Spleen (tissue), 11 donors: Measurements from ENCODE around the gene IGF1R. TPM values are rescaled to one million over a fixed set of nuclear protein-coding genes. Genes with fewer than 3 reads are reported as not detected.

ENCODE experiments used
- DNase-seq: peaks from one replicate; pipeline ENCODE4 v3.0.0-alpha.2; 2020
- H3K27ac ChIP-seq, 8 donors: fragments of 200-600 bp; sonication (generic) in 7 of 8; 1 replicate in 4 of 8; 2 replicates in 4 of 8; pipeline versions ENCODE4 v1.5.0 to v1.8.0; 2016 to 2021; ENCODE audit warnings: inconsistent platforms in 4 of 8, mild to moderate bottlenecking in 4 of 8, moderate library complexity in 1 of 8
- H3K27me3 ChIP-seq, 7 donors: fragments of 200-600 bp; sonication (generic) in 6 of 7; replicated peaks in 1 of 7; 1 replicate in 4 of 7; 2 replicates in 3 of 7; pipeline versions ENCODE4 v1.5.0 to v1.8.0; 2016 to 2021; ENCODE audit warnings: inconsistent platforms in 3 of 7, mild to moderate bottlenecking in 1 of 7
- H3K36me3 ChIP-seq, 6 donors: fragments of 200-600 bp; sonication (generic) in 5 of 6; 1 replicate in 4 of 6; 2 replicates in 2 of 6; pipeline versions ENCODE4 v1.5.0 to v1.8.0; 2016 to 2021; ENCODE audit warnings: inconsistent platforms in 2 of 6
- H3K4me1 ChIP-seq, 6 donors: fragments of 200-600 bp; sonication (generic) in 5 of 6; 1 replicate in 3 of 6; 2 replicates in 3 of 6; pipeline versions ENCODE4 v1.5.0 to v1.8.0; 2016 to 2021; ENCODE audit warnings: inconsistent platforms in 3 of 6
- H3K4me3 ChIP-seq, 8 donors: fragments of 200-600 bp; sonication (generic) in 7 of 8; 1 replicate in 4 of 8; 2 replicates in 4 of 8; pipeline versions ENCODE4 v1.5.0 to v1.8.0; 2016 to 2021; ENCODE audit warnings: inconsistent platforms in 4 of 8, mild to moderate bottlenecking in 4 of 8, moderate library complexity in 2 of 8
- H3K9me3 ChIP-seq, 8 donors: fragments of 200-600 bp; sonication (generic) in 7 of 8; 1 replicate in 4 of 8; 2 replicates in 4 of 8; pipeline versions ENCODE4 v1.5.0 to v1.8.0; 2016 to 2021; ENCODE audit warnings: inconsistent platforms in 4 of 8
- CTCF ChIP-seq, 11 experiments: fragments of 200-600 bp in 7 of 11; fragments of 450-650 bp in 4 of 11; sonication (generic) in 4 of 11; IDR thresholded peaks in 8 of 11; conservative IDR thresholded peaks in 3 of 11; 1 replicate in 7 of 11; 2 replicates in 4 of 11; pipeline versions ENCODE4 v1.4.0 to v1.8.0; 2016 to 2021; ENCODE audit warnings: antibody characterized with exemption in 11 of 11, inconsistent platforms in 4 of 11, mild to moderate bottlenecking in 1 of 11
- POLR2A ChIP-seq, 3 donors: fragments of 450-650 bp; IDR thresholded peaks; one replicate each; pipeline ENCODE4 v1.5.1; 2017; ENCODE audit warnings: antibody characterized with exemption in 3 of 3, mild to moderate bottlenecking in 1 of 3
- POLR2AphosphoS5 ChIP-seq, 3 donors: sonication (generic); formaldehyde crosslinking; IDR thresholded peaks; one replicate each; pipeline ENCODE4 v1.5.1; 2017; ENCODE audit warnings: antibody characterized with exemption in 3 of 3
- WGBS, 5 donors: extraction: QIAGEN DNeasy Blood & Tissue Kit in 3 of 5; methylation state at CpG; one replicate each; pipeline versions ENCODE4 v1.1.5 to v1.1.7; 2013 to 2018; 5-methylcytosine and 5-hydroxymethylcytosine counted together
- intact Hi-C: fragments of 100-400 bp; cut with DNase I; formaldehyde crosslinking; loops from one replicate; pipeline ENCODE4 v1.15.0; 2023; ENCODE audit warnings: low total_unique reads
- polyA plus RNA-seq, 3 donors: library from polyadenylated mRNA; stranded (reverse); fragments of 200-250 nt; gene quantifications; one replicate each; pipeline ENCODE4 v1.2.1, GENCODE V29; 2013
- total RNA-seq, 7 donors: library from RNA; depleted of rRNA in 3 of 7; stranded (reverse); fragments of >200 nt in 3 of 7; fragmentation: NEBNext Ultra II Directional in 4 of 7; extraction: Animal tissue kit (Norgen Biotek cat#: 25700) in 4 of 7; gene quantifications; one replicate each; pipeline versions ENCODE4 v1.1.0 to v1.2.1, GENCODE V29; 2016 to 2021
- donor health status: healthy with polysubstance abuse.
- donor health status: DM: no; HTN: no; CAD: no; lungs with moderate emphysema.
- donor health status: DM: no; HTN: no; CAD: no.
- donor health status: Bipolar disorder and iron deficiency.
- donor health status: healthy.
- donor health status: DM: no; HTN: no; CAD: no.
- donor health status: DM: yes; HTN: yes; CAD: no.

The IGF1R gene
- total and polyA plus RNA-seq, 10 donors = 1.1 to 104 (median 53.1) TPM

GRCh38 chr15:98660055-98660454 is 11.7 kb downstream of the IGF1R start:
- TF ChIP-seq POLR2A (IDR thresholded peaks at IDR 0.05) (no peak), CTCF (IDR thresholded peaks at IDR 0.05 in 8 of 11, conservative IDR thresholded peaks at IDR 0.05 in 3 of 11) (no peak), POLR2AphosphoS5 (IDR thresholded peaks at IDR 0.05) (no peak)
- no peaks in the 10 kb centered on the region for H3K9me3 ChIP-seq
- DNase-seq = no peak
- peaks cover 0 to 86% (median 22%) of the 10 kb centered on the region in 6 donors for H3K4me1 ChIP-seq
- intact Hi-C loops = no loop called here
- no peaks in the 10 kb centered on the region for H3K27me3 ChIP-seq
- no peak overlapping the region for H3K27ac ChIP-seq
- H3K4me3 ChIP-seq = no peak overlapping the region
- no peaks in the 10 kb centered on the region for H3K36me3 ChIP-seq
- 76 to 93% (median 85%) methylated on average over 3 of the region's 3 CpGs for WGBS, 5 donors

GRCh38 chr15:98663045-98663444 is 14.7 kb downstream of the IGF1R start:
- no peak overlapping the region for H3K4me3 ChIP-seq
- H3K27me3 ChIP-seq = no peaks in the 10 kb centered on the region
- H3K4me1 ChIP-seq = peaks cover 0 to 88% (median 27%) of the 10 kb centered on the region in 6 donors
- intact Hi-C loops = no loop called here
- DNase-seq = no peak
- no peaks in the 10 kb centered on the region for H3K36me3 ChIP-seq
- 93 to 95% (median 93%) methylated on average over 6 of the region's 6 CpGs for WGBS, 5 donors
- TF ChIP-seq CTCF (IDR thresholded peaks at IDR 0.05 in 8 of 11, conservative IDR thresholded peaks at IDR 0.05 in 3 of 11) (no peak), POLR2A (IDR thresholded peaks at IDR 0.05) (no peak), POLR2AphosphoS5 (IDR thresholded peaks at IDR 0.05) (no peak)
- H3K9me3 ChIP-seq = no peaks in the 10 kb centered on the region
- no peak overlapping the region for H3K27ac ChIP-seq

GRCh38 chr15:98663606-98664005 is 15.3 kb downstream of the IGF1R start:
- Histone ChIP-seq H3K9me3 (no peaks in the 10 kb centered on the region), H3K27me3 (no peaks in the 10 kb centered on the region), H3K27ac (peak overlapping the region in 2 of 8 donors; percentile 6 to 11), H3K4me3 (no peak overlapping the region), H3K4me1 (peaks cover 0 to 90% (median 30%) of the 10 kb centered on the region in 6 donors), H3K36me3 (no peaks in the 10 kb centered on the region)
- TF ChIP-seq CTCF (IDR thresholded peaks at IDR 0.05 in 8 of 11, conservative IDR thresholded peaks at IDR 0.05 in 3 of 11) = no peak
- TF ChIP-seq POLR2AphosphoS5 (IDR thresholded peaks at IDR 0.05) = peak in 1 of 3 donors; percentile 23
- intact Hi-C loops = no loop called here
- WGBS, 5 donors = 38 to 75% (median 69%) methylated on average over 7 to 8 of the region's 8 CpGs
- no peak for DNase-seq

GRCh38 chr15:98666441-98666840 is 18.1 kb downstream of the IGF1R start:
- peaks cover 0 to 7% (median 0%) of the 10 kb centered on the region in 6 donors for H3K36me3 ChIP-seq
- intact Hi-C loops = no loop called here
- 87 to 94% (median 90%) methylated on average over 6 of the region's 6 CpGs for WGBS, 5 donors
- no peaks in the 10 kb centered on the region for H3K27me3 ChIP-seq
- H3K4me1 ChIP-seq = peaks cover 4 to 90% (median 29%) of the 10 kb centered on the region in 6 donors
- H3K9me3 ChIP-seq = no peaks in the 10 kb centered on the region
- TF ChIP-seq POLR2A (IDR thresholded peaks at IDR 0.05) = no peak
- no peak for TF ChIP-seq CTCF (IDR thresholded peaks at IDR 0.05 in 8 of 11, conservative IDR thresholded peaks at IDR 0.05 in 3 of 11)
- no peak for TF ChIP-seq POLR2AphosphoS5 (IDR thresholded peaks at IDR 0.05)
- H3K4me3 ChIP-seq = no peak overlapping the region
- DNase-seq = no peak
- no peak overlapping the region for H3K27ac ChIP-seq
